Measurements from ENCODE around the gene HNF1B.
A peak's percentile ranks its signal among the peaks of the same experiment; 100 is the strongest.
"Not testable (repeated sequence)": the region's sequence is repeated elsewhere in the genome, so short reads cannot be mapped to it uniquely, and the experiment has no call there.

HNF1B gene

GRCh38 chr17:37744961-37745800, at the start of gene HNF1B:
HNF1B (minus strand) TSS chr17:37745059; CDS start chr17:37744884, 175 bp downstream.
- Histone ChIP-seq H3K27ac (ENCODE audit: low read length) (no peak within 1 kb of the TSS), H3K27me3 (ENCODE audit: control insufficient read depth, insufficient read depth, low read length) (peaks cover 68% of the 10 kb centered on the region), H3K9me3 (ENCODE audit: control insufficient read depth, insufficient read depth, low read length) (no peaks in the 10 kb centered on the region), H3K4me3 (ENCODE audit: low read length) (peak within 1 kb of the TSS; percentile 25; the same call in 1 of the 2 replicates), H3K4me1 (ENCODE audit: control insufficient read depth, insufficient read depth, low read length) (no peaks in the 10 kb centered on the region; the same call in 1 of the 2 replicates), H3K36me3 (ENCODE audit: control insufficient read depth, insufficient read depth, low read length) (no peaks in the 10 kb centered on the region)
- DNase-seq (ENCODE audit: low read depth, low spot score) = no peak
- WGBS (ENCODE audit: insufficient coverage, insufficient read length) = no CpG with 5 or more reads among the region's 35 CpGs

GRCh38 chr17:37792787-37793186, 47.9 kb upstream of the HNF1B start:
- Histone ChIP-seq H3K27me3 (ENCODE audit: control insufficient read depth, insufficient read depth, low read length) (no peaks in the 10 kb centered on the region), H3K27ac (ENCODE audit: low read length) (no peak overlapping the region), H3K4me3 (ENCODE audit: low read length) (no peak overlapping the region), H3K4me1 (ENCODE audit: control insufficient read depth, insufficient read depth, low read length) (peaks cover 3% of the 10 kb centered on the region), H3K9me3 (ENCODE audit: control insufficient read depth, insufficient read depth, low read length) (no peaks in the 10 kb centered on the region), H3K36me3 (ENCODE audit: control insufficient read depth, insufficient read depth, low read length) (no peaks in the 10 kb centered on the region; the same call in 1 of the 2 replicates)
- DNase-seq (ENCODE audit: low read depth, low spot score) = no peak
- no CpG with 5 or more reads among the region's 2 CpGs for WGBS (ENCODE audit: insufficient coverage, insufficient read length)

GRCh38 chr17:37791447-37792399, 46.9 kb upstream of the HNF1B start:
- no peak overlapping the region for H3K27ac ChIP-seq (ENCODE audit: low read length)
- DNase-seq (ENCODE audit: low read depth, low spot score) = peak; percentile 39
- WGBS (ENCODE audit: insufficient coverage, insufficient read length) = no CpG with 5 or more reads among the region's 19 CpGs

GRCh38 chr17:37789771-37790541, 45.1 kb upstream of the HNF1B start:
- Histone ChIP-seq H3K27ac (ENCODE audit: low read length) (no peak overlapping the region), H3K36me3 (ENCODE audit: control insufficient read depth, insufficient read depth, low read length) (no peaks in the 10 kb centered on the region), H3K9me3 (ENCODE audit: control insufficient read depth, insufficient read depth, low read length) (no peaks in the 10 kb centered on the region), H3K4me1 (ENCODE audit: control insufficient read depth, insufficient read depth, low read length) (no peaks in the 10 kb centered on the region), H3K27me3 (ENCODE audit: control insufficient read depth, insufficient read depth, low read length) (no peaks in the 10 kb centered on the region), H3K4me3 (ENCODE audit: low read length) (no peak overlapping the region)
- WGBS (ENCODE audit: insufficient coverage, insufficient read length) = no CpG with 5 or more reads among the region's 9 CpGs
- DNase-seq (ENCODE audit: low read depth, low spot score) = no peak

More at GRCh38 chr17:37791447-37792399, 46.9 kb upstream of the HNF1B start:
- H3K4me3 ChIP-seq (ENCODE audit: low read length) = no peak overlapping the region
- no peaks in the 10 kb centered on the region for H3K4me1 ChIP-seq (ENCODE audit: control insufficient read depth, insufficient read depth, low read length)
- no peaks in the 10 kb centered on the region for H3K9me3 ChIP-seq (ENCODE audit: control insufficient read depth, insufficient read depth, low read length)
- H3K27me3 ChIP-seq (ENCODE audit: control insufficient read depth, insufficient read depth, low read length) = no peaks in the 10 kb centered on the region
- H3K36me3 ChIP-seq (ENCODE audit: control insufficient read depth, insufficient read depth, low read length) = no peaks in the 10 kb centered on the region; the same call in 1 of the 2 replicates

- Histone ChIP-seq H3K27me3 (ENCODE audit: control insufficient read depth, insufficient read depth, low read length) (no peaks in the 10 kb centered on the region), H3K9me3 (ENCODE audit: control insufficient read depth, insufficient read depth, low read length) (no peaks in the 10 kb centered on the region), H3K36me3 (ENCODE audit: control insufficient read depth, insufficient read depth, low read length) (no peaks in the 10 kb centered on the region), H3K4me3 (ENCODE audit: low read length) (no peak overlapping the region), H3K4me1 (ENCODE audit: control insufficient read depth, insufficient read depth, low read length) (no peaks in the 10 kb centered on the region), H3K27ac (ENCODE audit: low read length) (no peak overlapping the region)
- no CpG with 5 or more reads among the region's 5 CpGs for WGBS (ENCODE audit: insufficient coverage, insufficient read length)
- no peak for DNase-seq (ENCODE audit: low read depth, low spot score)
Observed at GRCh38 chr17:37789021-37789565, 44.2 kb upstream of the HNF1B start.

GRCh38 chr17:37788526-37788925, 43.7 kb upstream of the HNF1B start:
- no peaks in the 10 kb centered on the region for H3K27me3 ChIP-seq (ENCODE audit: control insufficient read depth, insufficient read depth, low read length)
- WGBS (ENCODE audit: insufficient coverage, insufficient read length) = no CpG with 5 or more reads among the region's 1 CpG
- no peak overlapping the region for H3K4me3 ChIP-seq (ENCODE audit: low read length)
- no peak overlapping the region for H3K27ac ChIP-seq (ENCODE audit: low read length)
- H3K36me3 ChIP-seq (ENCODE audit: control insufficient read depth, insufficient read depth, low read length) = no peaks in the 10 kb centered on the region
- H3K9me3 ChIP-seq (ENCODE audit: control insufficient read depth, insufficient read depth, low read length) = no peaks in the 10 kb centered on the region
- H3K4me1 ChIP-seq (ENCODE audit: control insufficient read depth, insufficient read depth, low read length) = no peaks in the 10 kb centered on the region
- DNase-seq (ENCODE audit: low read depth, low spot score) = no peak

- Histone ChIP-seq H3K27me3 (ENCODE audit: control insufficient read depth, insufficient read depth, low read length) (no peaks in the 10 kb centered on the region), H3K27ac (ENCODE audit: low read length) (no peak overlapping the region), H3K36me3 (ENCODE audit: control insufficient read depth, insufficient read depth, low read length) (no peaks in the 10 kb centered on the region), H3K4me1 (ENCODE audit: control insufficient read depth, insufficient read depth, low read length) (no peaks in the 10 kb centered on the region), H3K4me3 (ENCODE audit: low read length) (no peak overlapping the region), H3K9me3 (ENCODE audit: control insufficient read depth, insufficient read depth, low read length) (no peaks in the 10 kb centered on the region)
- no CpG with 5 or more reads among the region's 8 CpGs for WGBS (ENCODE audit: insufficient coverage, insufficient read length)
- DNase-seq (ENCODE audit: low read depth, low spot score) = no peak
Observed at GRCh38 chr17:37787055-37787757, 42.3 kb upstream of the HNF1B start.

- no peak for DNase-seq (ENCODE audit: low read depth, low spot score)
- WGBS (ENCODE audit: insufficient coverage, insufficient read length) = no CpG with 5 or more reads among the region's 2 CpGs
- Histone ChIP-seq H3K4me3 (ENCODE audit: low read length) (no peak overlapping the region), H3K27me3 (ENCODE audit: control insufficient read depth, insufficient read depth, low read length) (no peaks in the 10 kb centered on the region), H3K36me3 (ENCODE audit: control insufficient read depth, insufficient read depth, low read length) (no peaks in the 10 kb centered on the region), H3K9me3 (ENCODE audit: control insufficient read depth, insufficient read depth, low read length) (no peaks in the 10 kb centered on the region), H3K27ac (ENCODE audit: low read length) (no peak overlapping the region), H3K4me1 (ENCODE audit: control insufficient read depth, insufficient read depth, low read length) (no peaks in the 10 kb centered on the region)
Observed at GRCh38 chr17:37786481-37786880, 41.6 kb upstream of the HNF1B start.

GRCh38 chr17:37782460-37782859, 37.6 kb upstream of the HNF1B start:
- H3K27ac ChIP-seq (ENCODE audit: low read length); H3K27me3 ChIP-seq (ENCODE audit: control insufficient read depth, insufficient read depth, low read length); H3K9me3 ChIP-seq (ENCODE audit: control insufficient read depth, insufficient read depth, low read length); H3K4me1 ChIP-seq (ENCODE audit: control insufficient read depth, insufficient read depth, low read length); H3K4me3 ChIP-seq (ENCODE audit: low read length); DNase-seq (ENCODE audit: low read depth, low spot score); H3K36me3 ChIP-seq (ENCODE audit: control insufficient read depth, insufficient read depth, low read length): not testable (repeated sequence)
- no CpG with 5 or more reads among the region's 1 CpG for WGBS (ENCODE audit: insufficient coverage, insufficient read length)
